ENCODE data around the gene TRPM2. TPM values are rescaled to one million over a fixed set of nuclear protein-coding genes. Genes with fewer than 3 reads are reported as not detected.

The TRPM2 gene
- total and polyA plus RNA-seq, 2 of the 13 experiments (the other 11 are each of a cell fraction or from before 2014, with no cell fraction given), result 0.07 to 0.20 TPM

DNA sequence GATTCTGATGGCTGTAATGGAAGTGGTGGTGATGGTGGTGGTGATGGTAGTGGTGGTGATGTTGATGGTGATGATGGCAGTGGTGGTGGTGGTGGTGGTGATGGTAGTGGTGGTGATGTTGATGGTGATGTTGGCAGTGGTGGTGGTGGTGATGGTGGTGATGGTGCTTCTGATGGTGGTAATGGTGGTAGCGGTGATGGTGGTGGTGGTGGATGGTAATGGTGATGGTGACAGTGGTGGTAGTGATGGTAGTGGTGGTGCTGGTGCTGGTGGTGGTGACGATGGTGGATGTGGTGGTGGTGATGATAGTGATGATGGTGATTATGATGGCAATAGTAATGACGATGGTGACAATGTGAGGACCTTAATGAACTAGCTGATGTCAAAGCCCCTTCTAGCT lies 66.3 kb downstream of the TRPM2 start:
- BruUV-seq (replicated peaks), result no TSS peak
- in situ Hi-C loops (cut with HindIII; ENCODE audit: extremely low pct_ligation_motif_present, low pct_unique_long_range_greater_than_20kb), result no loop called here
- no peak for DNase-seq (ENCODE audit: low spot score)
- Histone ChIP-seq H3K4me3 (replicated peaks in 1 of 3; ENCODE audit: insufficient read depth in 1 of 3, low read depth in 2 of 3, low read length in 3 of 3) (no peak overlapping the region), H3K9me3 (ENCODE audit: low read length) (peaks cover 6% of the 10 kb centered on the region; the same call in 1 of the 2 replicates), H3K79me2 (ENCODE audit: insufficient read depth, low read length) (no peaks in the 10 kb centered on the region), H2AFZ (ENCODE audit: low read length) (no peak overlapping the region), H3K4me2 (ENCODE audit: low read depth, low read length) (no peak overlapping the region), H3K9ac (ENCODE audit: insufficient read depth, low read depth, low read length) (no peak overlapping the region), H4K20me1 (ENCODE audit: insufficient read depth, low read length) (no peaks in the 10 kb centered on the region), H3K36me3 (replicated peaks in 1 of 2; ENCODE audit: control insufficient read depth in 1 of 2, insufficient read depth in 2 of 2, low read length in 2 of 2) (no peaks in the 10 kb centered on the region), H3K27me3 (ENCODE audit: control insufficient read depth in 1 of 2, insufficient read depth in 2 of 2, low read length in 2 of 2) (peaks cover 1 to 26% of the 10 kb centered on the region in 2 experiments; a peak in 4 of 5 replicates), H3K27ac (ENCODE audit: extremely low read length, insufficient read depth, low read length) (no peak overlapping the region), H3K4me1 (ENCODE audit: insufficient read depth, low read length) (no peaks in the 10 kb centered on the region)
- ATAC-seq, result no peak
- CTCF ChIA-PET (ENCODE audit: low intra/inter-chr PET ratio, low total read pairs), result no interaction called here
- intact Hi-C loops (cut with micrococcal nuclease; ENCODE audit: unreplicated experiment), result no loop called here
- no peak for FAIRE-seq
- 78% methylated on average over 3 of the region's 3 CpGs for WGBS (ENCODE audit: low lambda C conversion rate)
- TF ChIP-seq JARID2 (CRISPR knock-in tag; IDR thresholded peaks at IDR 0.05; ENCODE audit: insufficient replicate concordance), result no peak
- peak; percentile 45; the same call in 1 of the 2 replicates for TF ChIP-seq CREB1 (IDR thresholded peaks at IDR 0.05)
- TF ChIP-seq CREB1 (CRISPR knock-in tag; IDR thresholded peaks at IDR 0.05), result no peak
- no peak for TF ChIP-seq DPF2 (CRISPR knock-in tag; IDR thresholded peaks at IDR 0.05; ENCODE audit: borderline replicate concordance, low read depth)
- no peak for TF ChIP-seq ZNF83 (CRISPR knock-in tag; IDR thresholded peaks at IDR 0.05; ENCODE audit: borderline replicate concordance)
- no peak for TF ChIP-seq TCF12 (IDR thresholded peaks at IDR 0.05)
- TF ChIP-seq TCF12 (CRISPR knock-in tag; IDR thresholded peaks at IDR 0.05), result no peak
- TF ChIP-seq PPARG (CRISPR knock-in tag; conservative IDR thresholded peaks at IDR 0.05), result no peak
- TF ChIP-seq POLR2G (IDR thresholded peaks at IDR 0.05; ENCODE audit: low read depth, low read length), result no peak
- POLR2A ChIA-PET, result no interaction called here

DNA sequence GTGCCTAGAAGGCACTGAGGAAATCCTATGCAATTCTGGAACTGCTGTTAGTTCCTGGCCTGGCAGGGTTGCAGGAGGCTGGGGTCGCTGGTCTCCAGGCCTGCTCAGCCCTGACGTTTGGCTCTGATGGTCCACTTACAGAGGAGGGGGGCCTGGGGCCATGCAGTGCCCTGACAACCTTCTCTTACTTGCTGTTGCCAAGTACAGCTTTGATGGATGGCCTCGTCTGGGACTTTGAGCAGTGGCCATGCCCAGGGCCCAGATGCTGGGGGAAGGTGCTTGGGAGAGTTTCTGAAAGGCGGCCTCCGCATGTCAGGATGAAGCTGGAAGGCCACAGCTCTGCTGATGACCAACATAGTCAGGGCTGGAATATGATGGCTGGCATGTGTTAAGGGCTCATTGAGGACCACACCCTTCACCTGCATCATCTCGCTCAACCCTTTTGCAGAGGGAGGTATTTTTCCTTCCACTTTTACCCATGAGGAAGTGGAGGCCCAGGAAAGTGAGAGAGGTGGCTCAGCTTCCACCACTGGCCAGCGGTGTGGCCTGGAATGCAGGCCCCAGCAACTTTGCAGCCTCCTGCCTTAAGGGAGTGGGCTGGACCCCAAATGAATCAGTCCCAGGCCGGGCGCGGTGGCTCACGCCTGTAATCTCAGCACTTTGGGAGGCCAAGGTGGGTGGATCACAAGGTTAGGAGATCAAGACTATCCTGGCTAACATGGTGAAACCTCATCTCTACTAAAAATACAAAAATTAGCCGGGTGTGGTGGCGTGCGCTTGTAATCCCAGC lies 67.2 kb downstream of the TRPM2 start:
- 74% methylated on average over 12 of the region's 14 CpGs for WGBS (ENCODE audit: low lambda C conversion rate)
- TF ChIP-seq ZNF709 (CRISPR knock-in tag; IDR thresholded peaks at IDR 0.05), result no peak
- TF ChIP-seq JARID2 (CRISPR knock-in tag; IDR thresholded peaks at IDR 0.05; ENCODE audit: insufficient replicate concordance), result no peak
- no peak for TF ChIP-seq IRF2 (CRISPR knock-in tag; IDR thresholded peaks at IDR 0.05)
- no peak for TF ChIP-seq REL (CRISPR knock-in tag; conservative IDR thresholded peaks at IDR 0.05)
- no peak for TF ChIP-seq ZFP90 (CRISPR knock-in tag; IDR thresholded peaks at IDR 0.05; ENCODE audit: borderline replicate concordance)
- no peak for TF ChIP-seq ZNF572 (CRISPR knock-in tag; IDR thresholded peaks at IDR 0.05)
- TF ChIP-seq TCF7 (IDR thresholded peaks at IDR 0.05; ENCODE audit: low read depth), result no peak
- TF ChIP-seq ZNF577 (CRISPR knock-in tag; IDR thresholded peaks at IDR 0.05; ENCODE audit: borderline replicate concordance, low read depth), result no peak
- TF ChIP-seq POLR2A (IDR thresholded peaks at IDR 0.05; ENCODE audit: insufficient read depth in 1 of 2, low read depth in 2 of 2, low read length in 2 of 2), result no peak
- no peak for TF ChIP-seq ZNF367 (CRISPR knock-in tag; IDR thresholded peaks at IDR 0.05; ENCODE audit: borderline replicate concordance)
- TF ChIP-seq, protein P1, sequence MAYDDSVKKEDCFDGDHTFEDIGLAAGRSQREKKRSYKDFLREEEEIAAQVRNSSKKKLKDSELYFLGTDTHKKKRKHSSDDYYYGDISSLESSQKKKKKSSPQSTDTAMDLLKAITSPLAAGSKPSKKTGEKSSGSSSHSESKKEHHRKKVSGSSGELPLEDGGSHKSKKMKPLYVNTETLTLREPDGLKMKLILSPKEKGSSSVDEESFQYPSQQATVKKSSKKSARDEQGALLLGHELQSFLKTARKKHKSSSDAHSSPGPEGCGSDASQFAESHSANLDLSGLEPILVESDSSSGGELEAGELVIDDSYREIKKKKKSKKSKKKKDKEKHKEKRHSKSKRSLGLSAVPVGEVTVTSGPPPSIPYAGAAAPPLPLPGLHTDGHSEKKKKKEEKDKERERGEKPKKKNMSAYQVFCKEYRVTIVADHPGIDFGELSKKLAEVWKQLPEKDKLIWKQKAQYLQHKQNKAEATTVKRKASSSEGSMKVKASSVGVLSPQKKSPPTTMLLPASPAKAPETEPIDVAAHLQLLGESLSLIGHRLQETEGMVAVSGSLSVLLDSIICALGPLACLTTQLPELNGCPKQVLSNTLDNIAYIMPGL (CRISPR knock-in tag; IDR thresholded peaks at IDR 0.05; ENCODE audit: borderline replicate concordance in 1 of 2, low read depth in 1 of 2), result no peak

More for the DNA sequence above, 67.2 kb downstream of the TRPM2 start:
- in situ Hi-C loops (cut with HindIII; ENCODE audit: extremely low pct_ligation_motif_present, low pct_unique_long_range_greater_than_20kb) (no loop called here), intact Hi-C loops (cut with micrococcal nuclease; ENCODE audit: unreplicated experiment) (no loop called here)
- Histone ChIP-seq H4K20me1 (ENCODE audit: insufficient read depth, low read length) (no peaks in the 10 kb centered on the region), H3K4me2 (ENCODE audit: low read depth, low read length) (no peak overlapping the region), H3K9me3 (ENCODE audit: low read length) (peaks cover 6% of the 10 kb centered on the region; the same call in 1 of the 2 replicates), H3K79me2 (ENCODE audit: insufficient read depth, low read length) (no peaks in the 10 kb centered on the region), H3K4me1 (ENCODE audit: insufficient read depth, low read length) (no peaks in the 10 kb centered on the region), H2AFZ (ENCODE audit: low read length) (no peak overlapping the region), H3K36me3 (replicated peaks in 1 of 2; ENCODE audit: control insufficient read depth in 1 of 2, insufficient read depth in 2 of 2, low read length in 2 of 2) (no peaks in the 10 kb centered on the region), H3K27me3 (ENCODE audit: control insufficient read depth in 1 of 2, insufficient read depth in 2 of 2, low read length in 2 of 2) (peaks cover 1 to 18% of the 10 kb centered on the region in 2 experiments; a peak in 4 of 5 replicates), H3K27ac (ENCODE audit: extremely low read length, insufficient read depth, low read length) (no peak overlapping the region), H3K9ac (ENCODE audit: insufficient read depth, low read depth, low read length) (no peak overlapping the region), H3K4me3 (replicated peaks in 1 of 3; ENCODE audit: insufficient read depth in 1 of 3, low read depth in 2 of 3, low read length in 3 of 3) (no peak overlapping the region)
- BruUV-seq (replicated peaks), result no TSS peak
- ChIA-PET CTCF (ENCODE audit: low intra/inter-chr PET ratio, low total read pairs) (no interaction called here), POLR2A (no interaction called here)
- DNase-seq (ENCODE audit: low spot score), result no peak
- no peak for ATAC-seq
- FAIRE-seq, result no peak

All from HepG2 (cell line).